Mesendoderm (in vitro differentiated cells): ENCODE measurements around the gene SH3TC2.

Source experiments
- DNase-seq: peaks from one replicate; pipeline ENCODE4 v3.0.0; 2013
- H2AK5ac ChIP-seq: 2 replicates; pipeline ENCODE4 v1.6.1; 2013; ENCODE audit warnings: low read length, inconsistent platforms
- H2BK120ac ChIP-seq: 2 replicates; pipeline ENCODE4 v1.6.1; 2013; ENCODE audit warnings: low read depth, mild to moderate bottlenecking, low read length, moderate library complexity, mixed read lengths
- H2BK15ac ChIP-seq: replicated peaks from 2 replicates; pipeline ENCODE4 v1.6.1; 2013; ENCODE audit warnings: low read depth, mild to moderate bottlenecking, moderate library complexity
- H2BK5ac ChIP-seq: 2 replicates; pipeline ENCODE4 v1.6.1; 2013; ENCODE audit warnings: low read length, inconsistent platforms
- H3K18ac ChIP-seq: 2 replicates; pipeline ENCODE4 v1.6.1; 2013; ENCODE audit warnings: mild to moderate bottlenecking, low read length, mixed read lengths
- H3K23ac ChIP-seq: one replicate; pipeline ENCODE4 v1.6.1; 2013; ENCODE audit warnings: low read length
- H3K27ac ChIP-seq: 2 replicates; pipeline ENCODE4 v1.5.1; 2013; ENCODE audit warnings: low read depth, mild to moderate bottlenecking, inconsistent platforms, low read length, moderate library complexity
- H3K27me3 ChIP-seq: 2 replicates; pipeline ENCODE4 v1.6.1; 2013; ENCODE audit warnings: low read length, control low read depth, mild to moderate bottlenecking, inconsistent platforms; ENCODE audit not compliant: insufficient read depth, poor library complexity
- H3K36me3 ChIP-seq: 2 replicates; pipeline ENCODE4 v1.6.1; 2013; ENCODE audit warnings: low read length, inconsistent platforms; ENCODE audit not compliant: control insufficient read depth, insufficient read depth
- H3K4ac ChIP-seq: one replicate; pipeline ENCODE4 v1.6.1; 2013; ENCODE audit warnings: low read depth, mild to moderate bottlenecking, low read length, moderate library complexity
- H3K4me1 ChIP-seq: 2 replicates; pipeline ENCODE4 v1.6.1; 2013; ENCODE audit warnings: low read depth, low read length, inconsistent platforms; ENCODE audit not compliant: control insufficient read depth
- H3K4me2 ChIP-seq: 2 replicates; pipeline ENCODE4 v1.6.1; 2013; ENCODE audit warnings: low read length
- H3K4me3 ChIP-seq: 2 replicates; pipeline ENCODE4 v1.5.1; 2013; ENCODE audit warnings: mild to moderate bottlenecking, low read length
- H3K56ac ChIP-seq: one replicate; pipeline ENCODE4 v1.6.1; 2013; ENCODE audit warnings: low read length
- H3K79me1 ChIP-seq: 2 replicates; pipeline ENCODE4 v1.6.1; 2013; ENCODE audit warnings: low read length, inconsistent platforms
- H3K79me2 ChIP-seq: 2 replicates; pipeline ENCODE4 v1.6.1; 2013; ENCODE audit warnings: mild to moderate bottlenecking, low read length; ENCODE audit not compliant: control insufficient read depth, insufficient read depth
- H3K9ac ChIP-seq: 2 replicates; pipeline ENCODE4 v1.6.1; 2013; ENCODE audit warnings: low read length, inconsistent platforms
- H4K5ac ChIP-seq: one replicate; pipeline ENCODE4 v1.6.1; 2013; ENCODE audit warnings: low read length
- H4K8ac ChIP-seq: one replicate; pipeline ENCODE4 v1.6.1; 2013; ENCODE audit warnings: low read depth, mild to moderate bottlenecking, control low read depth, low read length, moderate library complexity
- WGBS: extraction: QIAGEN DNeasy Blood & Tissue Kit; methylation state at CpG from one replicate; pipeline ENCODE4 v1.1.7; 2013; ENCODE audit warnings: low lambda C conversion rate, missing lambda C conversion rate; ENCODE audit not compliant: insufficient coverage; ENCODE audit errors: extremely low coverage; 5-methylcytosine and 5-hydroxymethylcytosine counted together

SH3TC2 gene

GRCh38 chr5:149011084-149011483 is 51.8 kb downstream of the SH3TC2 start:
- Histone ChIP-seq H3K9ac (no peak overlapping the region), H3K27me3 (no peaks in the 10 kb centered on the region), H2AK5ac (no peak overlapping the region), H3K79me1 (no peaks in the 10 kb centered on the region), H2BK120ac (no peak overlapping the region), H4K8ac (no peak overlapping the region), H4K5ac (no peak overlapping the region), H3K23ac (no peak overlapping the region), H3K27ac (no peak overlapping the region), H3K79me2 (no peaks in the 10 kb centered on the region), H3K4me3 (no peak overlapping the region), H3K18ac (no peak overlapping the region), H3K56ac (no peak overlapping the region), H3K4me1 (no peaks in the 10 kb centered on the region), H3K4me2 (no peak overlapping the region), H2BK15ac (no peak overlapping the region), H3K4ac (no peak overlapping the region), H2BK5ac (no peak overlapping the region), H3K36me3 (no peaks in the 10 kb centered on the region)
- peak; percentile 21 for DNase-seq
- no CpG with 5 or more reads among the region's 3 CpGs for WGBS

- no peak overlapping the region for H3K56ac ChIP-seq
- no peak overlapping the region for H4K8ac ChIP-seq
- peaks cover 5% of the 10 kb centered on the region for H3K4me1 ChIP-seq
- H3K36me3 ChIP-seq = no peaks in the 10 kb centered on the region
- H3K9ac ChIP-seq = no peak overlapping the region
- no peak overlapping the region for H2AK5ac ChIP-seq
- no peak overlapping the region for H2BK15ac ChIP-seq
- H2BK120ac ChIP-seq = no peak overlapping the region
- H3K79me2 ChIP-seq = no peaks in the 10 kb centered on the region
- no peak for DNase-seq
- no peak overlapping the region for H3K23ac ChIP-seq
- H4K5ac ChIP-seq = no peak overlapping the region
- H3K27me3 ChIP-seq = no peaks in the 10 kb centered on the region
- no peak overlapping the region for H3K4me3 ChIP-seq
- no peak overlapping the region for H3K4me2 ChIP-seq
- no peaks in the 10 kb centered on the region for H3K79me1 ChIP-seq
- H3K18ac ChIP-seq = no peak overlapping the region
- H2BK5ac ChIP-seq = no peak overlapping the region
- H3K27ac ChIP-seq = no peak overlapping the region
- H3K4ac ChIP-seq = no peak overlapping the region
Observed at GRCh38 chr5:149007174-149007573, 55.7 kb downstream of the SH3TC2 start.

GRCh38 chr5:149006426-149006825 is 56.4 kb downstream of the SH3TC2 start:
- WGBS = no CpG with 5 or more reads among the region's 1 CpG
- H3K23ac ChIP-seq = no peak overlapping the region

GRCh38 chr5:149005077-149005892 is 57.6 kb downstream of the SH3TC2 start:
- Histone ChIP-seq H3K9ac (no peak overlapping the region), H3K18ac (no peak overlapping the region), H3K4me2 (no peak overlapping the region), H4K5ac (no peak overlapping the region), H3K56ac (no peak overlapping the region), H3K79me1 (no peaks in the 10 kb centered on the region), H3K4ac (no peak overlapping the region), H2BK5ac (no peak overlapping the region), H2BK120ac (no peak overlapping the region), H3K4me1 (peaks cover 7% of the 10 kb centered on the region), H3K27ac (no peak overlapping the region), H3K27me3 (no peaks in the 10 kb centered on the region), H3K23ac (no peak overlapping the region), H3K79me2 (no peaks in the 10 kb centered on the region), H2AK5ac (no peak overlapping the region), H3K36me3 (no peaks in the 10 kb centered on the region), H2BK15ac (no peak overlapping the region), H4K8ac (no peak overlapping the region), H3K4me3 (no peak overlapping the region)
- no CpG with 5 or more reads among the region's 2 CpGs for WGBS
- DNase-seq = no peak

More at GRCh38 chr5:149006426-149006825, 56.4 kb downstream of the SH3TC2 start:
- Histone ChIP-seq H4K8ac (no peak overlapping the region), H3K79me1 (no peaks in the 10 kb centered on the region), H3K56ac (no peak overlapping the region), H3K79me2 (no peaks in the 10 kb centered on the region), H2BK120ac (no peak overlapping the region), H3K27ac (no peak overlapping the region), H2BK15ac (no peak overlapping the region), H3K36me3 (no peaks in the 10 kb centered on the region), H4K5ac (no peak overlapping the region), H3K18ac (no peak overlapping the region), H3K4me2 (no peak overlapping the region), H3K4me3 (no peak overlapping the region), H2BK5ac (no peak overlapping the region), H3K9ac (no peak overlapping the region), H3K4me1 (peaks cover 7% of the 10 kb centered on the region), H3K27me3 (no peaks in the 10 kb centered on the region), H3K4ac (no peak overlapping the region), H2AK5ac (no peak overlapping the region)
- no peak for DNase-seq

- no peak overlapping the region for H2BK5ac ChIP-seq
- H3K36me3 ChIP-seq = no peaks in the 10 kb centered on the region
- no peak overlapping the region for H2AK5ac ChIP-seq
- H4K8ac ChIP-seq = no peak overlapping the region
- H3K4ac ChIP-seq = no peak overlapping the region
- no peaks in the 10 kb centered on the region for H3K79me2 ChIP-seq
- H2BK15ac ChIP-seq = no peak overlapping the region
- DNase-seq = no peak
- no peak overlapping the region for H3K4me2 ChIP-seq
- no peak overlapping the region for H3K23ac ChIP-seq
- H3K79me1 ChIP-seq = no peaks in the 10 kb centered on the region
- H3K9ac ChIP-seq = no peak overlapping the region
- H3K27ac ChIP-seq = no peak overlapping the region
- no peak overlapping the region for H3K4me3 ChIP-seq
- no peak overlapping the region for H3K18ac ChIP-seq
- H3K56ac ChIP-seq = no peak overlapping the region
- H2BK120ac ChIP-seq = no peak overlapping the region
- H3K4me1 ChIP-seq = peaks cover 7% of the 10 kb centered on the region
- H4K5ac ChIP-seq = no peak overlapping the region
- no CpG with 5 or more reads among the region's 6 CpGs for WGBS
- H3K27me3 ChIP-seq = no peaks in the 10 kb centered on the region
Observed at GRCh38 chr5:149004559-149004958, 58.3 kb downstream of the SH3TC2 start.
